D721Med (cell line): ENCODE data around the gene ANKLE1.

ENCODE experiments used
- DNase-seq: peaks from one replicate; pipeline ENCODE4 v3.0.0; 2011; ENCODE audit warnings: low spot score; ENCODE audit not compliant: insufficient read length
- FAIRE-seq: peaks from 2 replicates; lab custom pipeline; 2011; peaks lifted over from hg19 to GRCh38; lab: Jason Lieb, UNC
- TF ChIP-seq, protein P1 (sequence below): IDR thresholded peaks from 2 replicates; pipeline ENCODE4 v1.5.1; 2012; ENCODE audit warnings: mild to moderate bottlenecking, control low read depth; ENCODE audit not compliant: insufficient read depth; ENCODE audit errors: missing control alignments

ANKLE1 gene

DNA sequence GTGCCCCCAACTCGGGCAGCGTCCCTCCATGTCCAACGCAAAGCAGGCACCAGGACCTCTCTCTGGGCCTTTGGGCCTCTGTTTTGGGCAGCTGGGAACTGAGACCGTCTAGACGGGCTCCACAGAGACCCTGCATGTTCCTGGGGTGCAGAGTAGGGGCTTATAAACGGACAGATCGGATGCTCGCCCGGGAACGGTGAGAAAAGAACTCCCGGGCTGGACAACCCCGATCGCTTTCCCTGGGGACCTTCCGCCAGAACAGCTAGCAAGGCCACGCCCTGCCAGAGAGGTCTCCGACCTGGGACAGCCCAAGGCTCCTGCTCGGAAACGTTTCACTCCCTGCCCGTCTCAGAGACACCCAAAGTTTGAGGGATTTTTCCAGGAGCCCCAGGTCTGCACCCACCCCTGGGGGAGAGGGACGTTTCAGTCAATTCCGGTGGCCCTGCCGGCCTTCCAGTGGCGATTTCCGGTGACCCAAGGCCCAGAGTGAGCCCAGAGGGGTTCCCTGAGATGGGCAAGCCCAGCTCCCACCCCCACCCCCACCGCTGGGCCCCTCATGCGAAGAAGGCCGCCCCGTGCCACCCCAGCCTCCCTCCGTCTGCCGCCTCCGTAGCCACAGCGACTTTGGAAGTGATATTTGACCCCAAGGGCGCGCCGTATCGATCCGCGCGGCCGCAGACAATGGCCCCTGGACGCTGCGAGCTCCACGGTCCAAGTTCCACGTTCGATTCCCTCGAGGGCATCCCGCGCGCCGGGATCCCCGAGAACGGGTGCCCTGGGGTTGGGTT, 37.7 kb upstream of the ANKLE1 start:
- no peak for DNase-seq
- no peak for FAIRE-seq
- TF ChIP-seq, protein P1, sequence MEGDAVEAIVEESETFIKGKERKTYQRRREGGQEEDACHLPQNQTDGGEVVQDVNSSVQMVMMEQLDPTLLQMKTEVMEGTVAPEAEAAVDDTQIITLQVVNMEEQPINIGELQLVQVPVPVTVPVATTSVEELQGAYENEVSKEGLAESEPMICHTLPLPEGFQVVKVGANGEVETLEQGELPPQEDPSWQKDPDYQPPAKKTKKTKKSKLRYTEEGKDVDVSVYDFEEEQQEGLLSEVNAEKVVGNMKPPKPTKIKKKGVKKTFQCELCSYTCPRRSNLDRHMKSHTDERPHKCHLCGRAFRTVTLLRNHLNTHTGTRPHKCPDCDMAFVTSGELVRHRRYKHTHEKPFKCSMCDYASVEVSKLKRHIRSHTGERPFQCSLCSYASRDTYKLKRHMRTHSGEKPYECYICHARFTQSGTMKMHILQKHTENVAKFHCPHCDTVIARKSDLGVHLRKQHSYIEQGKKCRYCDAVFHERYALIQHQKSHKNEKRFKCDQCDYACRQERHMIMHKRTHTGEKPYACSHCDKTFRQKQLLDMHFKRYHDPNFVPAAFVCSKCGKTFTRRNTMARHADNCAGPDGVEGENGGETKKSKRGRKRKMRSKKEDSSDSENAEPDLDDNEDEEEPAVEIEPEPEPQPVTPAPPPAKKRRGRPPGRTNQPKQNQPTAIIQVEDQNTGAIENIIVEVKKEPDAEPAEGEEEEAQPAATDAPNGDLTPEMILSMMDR, result no peak

DNA sequence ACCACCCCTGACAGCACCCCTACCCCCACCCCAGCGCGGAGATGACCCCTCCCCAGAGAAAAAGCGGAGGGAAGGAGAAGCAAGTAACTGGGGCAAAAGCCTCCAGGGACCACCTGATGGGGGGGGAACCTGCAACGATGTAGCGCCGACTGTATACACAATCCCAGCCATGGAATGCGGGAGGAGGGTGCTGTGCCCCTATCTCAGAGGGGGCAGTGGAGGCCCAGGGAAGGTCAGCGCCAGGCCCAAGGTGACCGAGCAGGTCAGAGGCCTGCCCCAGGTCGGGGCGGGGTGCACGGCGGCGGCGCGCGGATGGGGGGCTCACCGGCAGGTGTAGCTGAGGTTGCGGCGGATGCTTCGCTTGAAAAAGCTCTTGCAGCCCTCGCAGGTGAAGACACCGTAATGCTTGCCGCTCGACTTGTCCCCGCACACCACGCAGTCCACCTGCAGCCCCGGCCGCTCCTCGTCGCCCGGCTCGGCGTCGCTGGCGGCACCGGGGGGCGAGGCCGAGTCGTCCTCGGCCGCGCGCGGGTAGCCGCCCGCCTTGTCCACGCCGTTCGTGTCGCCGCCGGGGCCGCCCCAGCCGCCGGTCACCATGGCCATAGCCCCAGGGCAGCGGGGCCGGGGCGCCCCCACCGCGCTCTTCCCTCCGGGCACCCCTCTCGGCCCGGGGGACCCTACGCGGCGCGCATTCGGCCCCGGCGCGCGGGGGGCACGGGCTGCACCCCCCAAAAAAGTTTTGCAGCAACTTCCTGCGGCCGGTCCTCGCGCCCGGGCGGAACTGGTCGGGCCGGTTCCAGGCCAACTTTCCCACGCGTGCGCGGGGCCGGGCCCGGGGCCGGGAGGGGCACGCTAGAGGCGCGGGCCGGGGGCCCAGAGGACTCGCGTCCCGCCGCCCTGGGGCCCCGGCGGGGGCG, 36.8 kb upstream of the ANKLE1 start:
- TF ChIP-seq, protein P1, result no peak
- DNase-seq (no peak), FAIRE-seq (no peak)

DNA sequence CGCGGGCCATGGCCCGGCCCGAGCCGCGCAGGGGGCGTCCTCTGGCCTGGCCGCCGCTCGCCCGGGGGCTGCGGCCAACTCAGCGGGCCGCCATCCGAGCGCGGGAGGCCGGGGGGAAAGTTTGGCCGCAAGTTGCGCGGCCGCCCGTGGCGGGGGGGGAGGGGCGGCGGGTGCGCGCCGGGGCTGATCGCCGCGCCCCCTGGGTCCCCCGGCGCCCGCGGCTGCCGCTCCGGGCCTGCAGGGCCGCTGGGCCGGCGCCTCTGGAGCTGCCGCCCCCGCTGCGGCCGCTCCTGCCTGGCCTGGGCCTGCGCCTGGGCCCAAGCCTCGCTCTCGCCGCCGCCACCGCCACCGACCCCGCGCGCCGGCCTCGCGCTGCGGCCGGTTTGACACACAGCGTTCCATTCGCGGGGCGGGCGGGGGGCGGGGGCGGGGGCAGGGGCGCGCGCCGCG, 36.1 kb upstream of the ANKLE1 start, which contains the start of gene NR2F6:
Gene NR2F6, minus strand, starts transcription at position 385 of the 450 bp plus-strand sequence. CDS start 699 bp downstream, outside the sequence.
- TF ChIP-seq, protein P1, result no peak
- DNase-seq (no peak), FAIRE-seq (no peak)

DNA sequence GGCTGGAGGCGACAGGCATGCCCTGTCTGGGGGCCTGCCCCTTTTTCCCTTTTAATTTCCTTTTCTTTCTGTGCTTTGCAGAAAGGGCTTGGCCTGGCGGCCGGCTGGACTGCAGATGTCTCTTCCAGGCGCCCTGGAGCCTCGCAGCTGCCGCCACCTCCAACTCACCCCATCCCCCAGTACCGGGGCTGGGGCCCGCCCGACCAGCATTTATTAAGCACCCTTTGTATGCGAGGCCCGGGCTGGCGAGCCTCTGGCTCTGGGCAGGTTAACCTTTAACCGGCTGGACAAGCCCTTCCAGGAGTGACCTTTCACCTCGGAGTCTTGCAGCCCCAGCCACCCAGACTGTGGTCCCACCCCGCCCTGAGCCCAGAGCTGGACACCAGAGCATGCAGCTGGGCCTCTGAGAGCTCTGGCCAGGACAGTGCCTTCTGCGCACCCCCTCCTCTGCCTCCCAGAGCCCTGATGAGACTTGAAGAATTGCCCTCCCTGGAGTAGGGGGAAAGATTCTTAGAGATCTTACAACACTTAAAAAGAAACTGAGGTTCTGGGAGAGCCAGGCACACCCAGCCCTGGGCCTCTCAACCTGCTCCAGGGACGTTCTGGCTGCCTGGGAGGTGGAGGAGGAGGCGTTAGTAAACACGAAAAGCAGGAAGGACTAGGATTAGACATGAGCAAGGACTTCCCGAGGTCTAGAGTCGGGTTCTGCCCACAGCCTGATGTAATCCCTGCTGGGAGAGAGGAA, 34.8 kb upstream of the ANKLE1 start:
- TF ChIP-seq, protein P1, result no peak
- FAIRE-seq, result no peak
- no peak for DNase-seq

DNA sequence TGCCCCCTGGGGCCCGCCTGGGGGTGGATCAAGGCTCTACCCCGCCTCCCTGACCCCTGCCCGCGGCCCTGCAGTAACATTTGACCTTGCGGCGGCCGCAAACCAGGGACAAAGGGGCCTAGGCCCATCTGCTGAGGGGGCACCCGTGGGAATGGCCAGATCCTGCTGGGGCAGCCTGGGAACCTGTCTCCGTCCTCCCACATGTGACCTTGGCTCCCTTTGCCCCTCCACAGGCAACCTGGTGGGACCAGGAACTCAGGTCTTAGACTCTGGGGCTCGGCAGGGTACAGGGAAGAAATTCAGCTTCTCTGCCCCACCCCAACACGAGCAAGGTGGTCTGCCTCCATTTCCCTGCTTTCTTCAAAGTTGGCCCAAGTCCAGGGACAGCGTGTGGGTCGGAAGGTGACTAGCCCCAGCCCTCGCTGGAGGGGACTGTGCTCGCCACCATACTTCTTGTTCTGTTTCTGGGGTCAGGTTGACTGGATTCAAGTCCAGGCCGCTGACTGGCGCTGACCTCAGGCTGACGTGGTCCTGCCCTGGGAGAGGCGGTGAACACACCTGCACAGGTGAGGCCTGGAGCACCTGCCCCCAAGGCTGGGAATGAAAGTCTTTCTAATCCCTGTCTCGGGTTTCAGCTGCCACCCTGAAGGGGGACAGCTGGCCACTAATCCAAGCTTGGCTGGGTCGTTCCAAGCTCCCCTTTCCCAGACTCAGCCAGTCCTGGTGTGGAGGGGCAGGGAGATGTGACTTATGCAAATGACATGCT, 33.5 kb upstream of the ANKLE1 start:
- FAIRE-seq (no peak), DNase-seq (peak; percentile 83)

More for the DNA sequence above, 33.5 kb upstream of the ANKLE1 start:
- TF ChIP-seq, protein P1, result no peak
